COLO668 (cell line): ENCODE measurements around the gene LNPEP.
"Not testable (repeated sequence)": the region's sequence is repeated elsewhere in the genome, so short reads cannot be mapped to it uniquely, and the experiment has no call there.

ENCODE experiments used
- DNase-seq: peaks from one replicate; lab custom pipeline; 2025; ENCODE audit not compliant: unreplicated experiment; lab: John Stamatoyannopoulos, UW

LNPEP gene

GRCh38 chr5:96928931-96929708, 6.8 kb upstream of the LNPEP start:
- DNase-seq: no peak

- DNase-seq: no peak
Observed at GRCh38 chr5:96930058-96930457, 5.8 kb upstream of the LNPEP start.

- no peak for DNase-seq
Observed at GRCh38 chr5:96930589-96930988, 5.3 kb upstream of the LNPEP start.

GRCh38 chr5:96931037-96931436, 4.8 kb upstream of the LNPEP start:
- not testable (repeated sequence) for DNase-seq

GRCh38 chr5:96931605-96932004, 4.3 kb upstream of the LNPEP start:
- DNase-seq: no peak

- no peak for DNase-seq
Observed at GRCh38 chr5:96932026-96932425, 3.9 kb upstream of the LNPEP start.

- DNase-seq: peak; percentile 31
Observed at GRCh38 chr5:96933764-96934707, 1.8 kb upstream of the LNPEP start.

- peak; percentile 93 for DNase-seq
Observed at GRCh38 chr5:96934708-96935558, 947 bp upstream of the LNPEP start.

- peak; percentile 27 for DNase-seq
Observed at GRCh38 chr5:96936431-96937320, 796 bp downstream of the LNPEP start.

- DNase-seq: no peak
Observed at GRCh38 chr5:96940586-96940985, 4.7 kb downstream of the LNPEP start.

- DNase-seq: no peak
Observed at GRCh38 chr5:96941140-96941539, 5.3 kb downstream of the LNPEP start.

- DNase-seq: no peak
Observed at GRCh38 chr5:96942078-96942477, 6.2 kb downstream of the LNPEP start.

- DNase-seq: no peak
Observed at GRCh38 chr5:96942911-96943310, 7.0 kb downstream of the LNPEP start.

- no peak for DNase-seq
Observed at GRCh38 chr5:96943799-96944198, 7.9 kb downstream of the LNPEP start.

GRCh38 chr5:96945144-96945897, 9.4 kb downstream of the LNPEP start:
- DNase-seq: no peak

GRCh38 chr5:96946381-96946780, 10.5 kb downstream of the LNPEP start:
- DNase-seq: no peak

GRCh38 chr5:96952118-96952750, 16.4 kb downstream of the LNPEP start:
- no peak for DNase-seq

GRCh38 chr5:96952974-96953730, 17.3 kb downstream of the LNPEP start:
- DNase-seq: no peak
